BJ (cell line): ENCODE data around the gene PAK2. TPM values are rescaled to one million over a fixed set of nuclear protein-coding genes. Genes with fewer than 3 reads are reported as not detected.
A peak's percentile ranks its signal among the peaks of the same experiment; 100 is the strongest.
"Not testable (repeated sequence)": the region's sequence is repeated elsewhere in the genome, so short reads cannot be mapped to it uniquely, and the experiment has no call there.

Source experiments
- CTCF ChIA-PET: fragments of 350-600 bp; formaldehyde crosslinking; extraction: SDS; loops from one replicate; lab custom pipeline; 2021; ENCODE audit warnings: antibody characterized with exemption, inconsistent platforms; lab: Yijun Ruan, JAX
- POLR2A ChIA-PET: fragments of 300-600 bp; sonication (Branson Sonifier 250); formaldehyde crosslinking; extraction: SDS; loops from one replicate; lab custom pipeline; 2021; ENCODE audit warnings: antibody characterized with exemption; lab: Charles Lee
- DNase-seq: peaks from one replicate; pipeline ENCODE4 v3.0.0-alpha.2; 2011; ENCODE audit warnings: low read depth
- H3K27me3 ChIP-seq: 2 replicates; pipeline ENCODE4 v1.6.0; 2011; ENCODE audit warnings: low read length; ENCODE audit not compliant: control insufficient read depth, insufficient read depth
- H3K36me3 ChIP-seq: 2 replicates; pipeline ENCODE4 v1.5.1; 2011; ENCODE audit warnings: low read length; ENCODE audit not compliant: control insufficient read depth, insufficient read depth
- H3K4me3 ChIP-seq: 2 replicates; pipeline ENCODE4 v1.5.1; 2011; ENCODE audit warnings: low read depth, mild to moderate bottlenecking, control low read depth, low read length
- polyA plus RNA-seq: library from polyadenylated mRNA; depleted of rRNA; stranded (reverse); fragments of >200 nt; gene quantifications from 2 replicates; pipeline ENCODE4 v1.2.3, GENCODE V29; 2011
- TF ChIP-seq, protein P1 (sequence below): IDR thresholded peaks from 2 replicates; pipeline ENCODE4 v1.5.1; 2011; ENCODE audit warnings: low read depth, mild to moderate bottlenecking, control low read depth, inconsistent platforms, low read length, moderate library complexity; ENCODE audit not compliant: insufficient read depth

The PAK2 gene
- polyA plus RNA-seq, 1 experiment: 31.7 TPM

DNA sequence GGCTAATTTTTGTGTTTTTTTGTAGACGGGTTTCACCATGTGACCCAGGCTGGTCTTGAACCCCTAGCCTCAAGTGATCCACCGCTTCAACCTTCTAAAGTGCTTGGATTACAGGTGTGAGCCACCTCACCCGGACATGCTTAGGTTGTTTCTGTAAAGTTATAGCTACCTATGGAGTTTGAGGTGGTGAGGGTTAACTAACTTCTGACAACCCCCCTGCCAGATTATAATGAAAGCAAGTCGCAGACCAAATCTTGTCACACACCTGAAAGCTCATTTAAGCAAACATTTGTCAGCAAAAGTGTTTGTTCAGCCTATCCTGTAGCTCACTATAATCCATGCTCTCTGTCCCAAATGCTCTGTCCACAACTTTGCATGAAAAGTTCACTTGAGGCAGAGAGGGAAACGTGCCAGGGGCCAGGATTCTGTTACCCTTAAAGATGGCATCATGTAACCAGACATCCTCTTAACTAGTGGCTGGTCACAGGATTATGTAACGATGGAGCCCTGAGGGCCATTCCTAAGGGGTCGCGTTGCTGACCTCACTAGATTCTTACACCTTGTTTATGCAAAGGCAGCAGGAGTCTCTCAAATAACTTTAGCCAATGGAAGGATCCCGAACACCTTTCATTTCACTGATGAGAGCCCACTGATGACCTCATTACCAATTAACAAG is 103.9 kb downstream of the PAK2 start:
- ChIA-PET CTCF (no interaction called here), POLR2A (no interaction called here)
- no peaks in the 10 kb centered on the region for H3K27me3 ChIP-seq
- TF ChIP-seq, protein P1, sequence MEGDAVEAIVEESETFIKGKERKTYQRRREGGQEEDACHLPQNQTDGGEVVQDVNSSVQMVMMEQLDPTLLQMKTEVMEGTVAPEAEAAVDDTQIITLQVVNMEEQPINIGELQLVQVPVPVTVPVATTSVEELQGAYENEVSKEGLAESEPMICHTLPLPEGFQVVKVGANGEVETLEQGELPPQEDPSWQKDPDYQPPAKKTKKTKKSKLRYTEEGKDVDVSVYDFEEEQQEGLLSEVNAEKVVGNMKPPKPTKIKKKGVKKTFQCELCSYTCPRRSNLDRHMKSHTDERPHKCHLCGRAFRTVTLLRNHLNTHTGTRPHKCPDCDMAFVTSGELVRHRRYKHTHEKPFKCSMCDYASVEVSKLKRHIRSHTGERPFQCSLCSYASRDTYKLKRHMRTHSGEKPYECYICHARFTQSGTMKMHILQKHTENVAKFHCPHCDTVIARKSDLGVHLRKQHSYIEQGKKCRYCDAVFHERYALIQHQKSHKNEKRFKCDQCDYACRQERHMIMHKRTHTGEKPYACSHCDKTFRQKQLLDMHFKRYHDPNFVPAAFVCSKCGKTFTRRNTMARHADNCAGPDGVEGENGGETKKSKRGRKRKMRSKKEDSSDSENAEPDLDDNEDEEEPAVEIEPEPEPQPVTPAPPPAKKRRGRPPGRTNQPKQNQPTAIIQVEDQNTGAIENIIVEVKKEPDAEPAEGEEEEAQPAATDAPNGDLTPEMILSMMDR: no peak
- no peaks in the 10 kb centered on the region for H3K36me3 ChIP-seq
- no peak for DNase-seq
- H3K4me3 ChIP-seq: no peak overlapping the region

DNA sequence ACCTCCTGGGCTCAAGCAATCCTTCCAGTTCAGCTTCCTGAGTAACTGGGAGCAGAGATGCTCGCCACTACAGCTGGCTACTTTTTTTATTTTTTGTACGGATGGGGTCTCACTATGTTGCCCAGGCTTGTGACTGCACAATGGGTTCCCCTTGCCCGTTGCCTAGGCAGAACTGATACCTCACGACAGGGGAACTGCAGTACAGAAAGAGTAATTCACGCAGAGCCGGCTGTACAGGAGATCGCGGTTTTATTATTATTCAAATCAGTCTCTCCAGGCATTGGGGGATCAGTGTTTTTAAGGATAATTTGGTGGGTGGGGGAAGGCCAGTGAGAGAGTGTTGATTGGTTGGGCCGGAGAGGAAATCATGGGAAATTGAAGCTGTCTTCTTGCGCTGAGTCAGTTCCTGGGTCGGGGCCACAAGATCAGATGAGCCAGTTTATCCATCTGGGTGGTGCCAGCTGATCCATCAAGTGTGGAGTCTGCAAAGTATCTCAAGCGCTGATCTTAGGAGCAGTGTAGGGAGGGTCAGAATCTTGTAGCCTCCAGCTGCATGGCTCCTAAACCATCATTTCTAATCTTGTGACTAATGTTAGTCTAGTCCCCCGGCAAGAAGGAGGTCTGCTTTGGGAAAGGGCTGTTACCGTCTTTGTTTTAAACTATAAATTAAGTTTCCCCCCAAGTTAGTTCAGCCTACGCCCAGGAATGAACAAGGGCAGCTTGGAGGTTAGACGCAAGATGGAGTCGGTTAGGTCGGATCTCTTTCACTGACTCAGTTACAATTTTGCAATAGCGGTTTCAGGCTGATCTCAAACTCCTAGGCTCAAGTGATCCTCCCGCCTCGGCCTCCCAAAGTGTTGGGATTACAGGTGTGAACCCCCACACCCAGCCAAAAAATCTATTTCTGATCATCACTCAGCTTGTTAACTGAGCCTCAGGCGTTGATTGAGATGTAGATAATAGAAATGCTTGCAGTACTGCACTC is 104.9 kb downstream of the PAK2 start:
- H3K27me3 ChIP-seq, POLR2A ChIA-PET, H3K36me3 ChIP-seq, CTCF ChIA-PET, H3K4me3 ChIP-seq, DNase-seq: not testable (repeated sequence)

DNA sequence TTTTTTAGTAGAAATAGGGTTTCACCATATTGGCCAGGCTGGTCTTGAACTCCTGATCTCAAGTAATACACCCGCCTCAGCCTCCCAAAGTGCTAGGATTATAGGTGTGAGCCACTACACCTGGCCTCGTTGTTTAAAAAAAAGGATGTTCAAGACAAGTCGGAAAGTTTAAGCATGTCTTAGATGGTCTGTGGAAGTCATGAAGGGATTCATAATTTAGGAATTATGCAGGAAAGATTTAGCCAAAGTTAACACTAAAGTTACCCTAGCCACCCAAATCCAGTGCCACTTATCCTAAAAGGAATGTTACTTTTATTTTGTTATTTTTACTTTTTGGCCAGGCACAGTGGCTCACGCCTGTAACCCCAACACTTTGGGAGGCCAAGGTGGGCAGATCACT is 108.7 kb downstream of the PAK2 start:
- DNase-seq, POLR2A ChIA-PET, H3K27me3 ChIP-seq, H3K4me3 ChIP-seq, H3K36me3 ChIP-seq: not testable (repeated sequence)
- CTCF ChIA-PET: interaction anchor here (3.7 kb wide), 1 partner anchor 10 kb away, joined by 18 read pairs; no protein-coding TSS in a partner anchor

DNA sequence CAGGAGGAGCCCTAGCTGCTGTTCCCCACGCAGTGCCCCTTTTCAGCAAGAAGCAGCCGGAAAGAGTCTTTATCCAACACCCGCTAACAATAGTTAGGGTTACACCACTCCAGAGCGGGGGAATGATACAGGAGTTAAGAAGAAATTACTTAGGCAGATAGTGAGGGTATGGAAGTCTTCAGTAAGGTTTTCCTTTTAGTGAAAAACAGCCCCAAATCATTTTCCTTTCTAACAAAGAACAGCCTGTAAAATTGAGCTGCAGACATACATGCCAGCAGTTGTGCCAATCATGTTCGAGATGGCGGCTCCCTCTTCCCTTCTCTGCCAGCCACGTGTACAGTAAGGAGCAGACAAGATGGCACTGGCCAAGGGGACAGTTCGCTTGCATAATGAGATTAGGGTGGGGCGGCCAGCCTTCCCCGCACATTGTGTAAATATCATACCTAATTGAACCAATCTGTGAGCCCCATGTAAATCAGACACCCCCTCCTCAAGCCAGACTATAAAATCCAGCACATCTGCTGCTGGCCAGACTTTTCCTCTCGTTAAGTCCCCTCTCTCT is 109.6 kb downstream of the PAK2 start:
- H3K4me3 ChIP-seq: no peak overlapping the region
- peak; percentile 14 for DNase-seq
- H3K36me3 ChIP-seq: no peaks in the 10 kb centered on the region
- TF ChIP-seq, protein P1: no peak
- CTCF ChIA-PET: interaction anchor here (0.7 to 3.7 kb wide), 3 partner anchors 11 to 23 kb away, joined by 3 to 18 read pairs (median 4); no protein-coding TSS in a partner anchor
- no peaks in the 10 kb centered on the region for H3K27me3 ChIP-seq
- POLR2A ChIA-PET: no interaction called here

DNA sequence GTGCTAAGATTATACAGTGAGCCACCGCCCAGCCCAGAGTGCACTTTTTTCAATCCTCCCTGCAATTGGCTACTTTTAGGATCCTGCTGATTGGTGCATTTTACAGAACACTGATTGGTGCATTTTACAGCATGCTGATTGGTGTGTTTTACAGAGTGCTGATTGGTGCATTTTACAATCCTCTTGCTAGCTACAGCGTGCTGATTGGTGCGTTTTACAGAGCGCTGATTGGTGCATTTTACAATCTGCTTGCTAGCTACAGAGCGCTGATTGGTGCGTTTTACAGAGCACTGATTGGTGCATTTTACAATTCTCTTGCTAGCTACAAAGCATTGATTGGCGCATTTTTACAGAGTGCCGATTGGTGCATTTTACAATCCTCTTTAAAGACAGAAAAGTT is 123.3 kb downstream of the PAK2 start:
- H3K36me3 ChIP-seq, POLR2A ChIA-PET, H3K4me3 ChIP-seq, DNase-seq, H3K27me3 ChIP-seq: not testable (repeated sequence)
- CTCF ChIA-PET: interaction anchor here (0.6 kb wide), 1 partner anchor 54 kb away, joined by 3 read pairs; no protein-coding TSS in a partner anchor

DNA sequence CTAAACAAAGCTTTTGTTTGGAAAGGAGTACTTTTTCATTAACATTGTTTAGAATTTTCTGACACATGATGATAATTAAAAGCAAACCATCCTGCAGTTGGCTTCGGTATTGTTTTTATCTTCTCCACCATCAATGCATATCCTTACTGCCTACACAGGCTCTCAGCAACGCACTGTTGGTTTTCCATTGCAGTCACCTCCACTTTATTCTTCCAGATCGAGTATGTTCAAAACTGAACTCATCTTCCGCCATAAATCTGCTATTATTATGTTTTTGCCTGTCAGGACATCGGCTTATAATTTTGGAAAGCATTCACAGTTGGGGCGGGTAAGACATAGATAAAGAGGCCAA is 127.5 kb downstream of the PAK2 start:
- no peak for DNase-seq
- peak overlapping the region; percentile 94 for H3K4me3 ChIP-seq
- POLR2A ChIA-PET: interaction anchor here (0.6 to 1.0 kb wide), 4 partner anchors 9 to 1416 kb away, joined by 3 to 13 read pairs (median 4); no protein-coding TSS in a partner anchor
- TF ChIP-seq, protein P1: no peak
- H3K27me3 ChIP-seq: no peaks in the 10 kb centered on the region
- no peaks in the 10 kb centered on the region for H3K36me3 ChIP-seq
- CTCF ChIA-PET: no interaction called here
